ENCODE data around the gene NXPH4.

NXPH4 gene

GRCh38 chr12:57240926-57241401 lies 24.4 kb downstream of the NXPH4 start:
- Histone ChIP-seq H3K9ac (ENCODE audit: low read length in 5 of 5) (no peak overlapping the region), H3K27me3 (ENCODE audit: control insufficient read depth in 5 of 5, insufficient read depth in 4 of 5, low read length in 5 of 5) (peaks cover 48 to 75% (median 70%) of the 10 kb centered on the region in 5 donors), H3K4me3 (ENCODE audit: low read depth in 1 of 5, low read length in 5 of 5) (peak overlapping the region in 4 of 5 donors; percentile 53 to 70 (median 60)), H3K27ac (ENCODE audit: low read depth, low read length) (no peak overlapping the region), H3K4me1 (ENCODE audit: control insufficient read depth in 5 of 5, insufficient read depth in 5 of 5, low read length in 5 of 5) (peaks cover 4 to 66% (median 63%) of the 10 kb centered on the region in 5 donors), H3K9me3 (ENCODE audit: control insufficient read depth in 5 of 5, low read length in 5 of 5) (no peaks in the 10 kb centered on the region), H3K36me3 (ENCODE audit: control insufficient read depth in 5 of 5, insufficient read depth in 5 of 5, low read length in 5 of 5) (no peaks in the 10 kb centered on the region)

GRCh38 chr12:57241402-57242310 lies 25.1 kb downstream of the NXPH4 start:
- Histone ChIP-seq H3K27me3 (ENCODE audit: control insufficient read depth in 5 of 5, insufficient read depth in 4 of 5, low read length in 5 of 5) (peaks cover 41 to 69% (median 63%) of the 10 kb centered on the region in 5 donors), H3K9ac (ENCODE audit: low read length in 5 of 5) (no peak overlapping the region), H3K9me3 (ENCODE audit: control insufficient read depth in 5 of 5, low read length in 5 of 5) (no peaks in the 10 kb centered on the region), H3K4me1 (ENCODE audit: control insufficient read depth in 5 of 5, insufficient read depth in 5 of 5, low read length in 5 of 5) (peaks cover 4 to 66% (median 63%) of the 10 kb centered on the region in 5 donors), H3K4me3 (ENCODE audit: low read depth in 1 of 5, low read length in 5 of 5) (no peak overlapping the region), H3K36me3 (ENCODE audit: control insufficient read depth in 5 of 5, insufficient read depth in 5 of 5, low read length in 5 of 5) (no peaks in the 10 kb centered on the region), H3K27ac (ENCODE audit: low read depth, low read length) (no peak overlapping the region)

- Histone ChIP-seq H3K27ac (ENCODE audit: low read depth, low read length) (no peak overlapping the region), H3K36me3 (ENCODE audit: control insufficient read depth in 5 of 5, insufficient read depth in 5 of 5, low read length in 5 of 5) (no peaks in the 10 kb centered on the region), H3K9me3 (ENCODE audit: control insufficient read depth in 5 of 5, low read length in 5 of 5) (no peaks in the 10 kb centered on the region), H3K9ac (ENCODE audit: low read length in 5 of 5) (no peak overlapping the region), H3K4me3 (ENCODE audit: low read depth in 1 of 5, low read length in 5 of 5) (peak overlapping the region in 1 of 5 donors; percentile 48), H3K27me3 (ENCODE audit: control insufficient read depth in 5 of 5, insufficient read depth in 4 of 5, low read length in 5 of 5) (peaks cover 35 to 62% (median 57%) of the 10 kb centered on the region in 5 donors), H3K4me1 (ENCODE audit: control insufficient read depth in 5 of 5, insufficient read depth in 5 of 5, low read length in 5 of 5) (peaks cover 4 to 66% (median 60%) of the 10 kb centered on the region in 5 donors)
These were observed 25.7 kb downstream of the NXPH4 start for GRCh38 chr12:57242329-57242690.

GRCh38 chr12:57242691-57243454 lies 26.3 kb downstream of the NXPH4 start:
- H3K9me3 ChIP-seq (ENCODE audit: control insufficient read depth in 5 of 5, low read length in 5 of 5): no peaks in the 10 kb centered on the region
- H3K4me3 ChIP-seq (ENCODE audit: low read depth in 1 of 5, low read length in 5 of 5): peak overlapping the region in 3 of 5 donors; percentile 11 to 49 (median 48)
- H3K27me3 ChIP-seq (ENCODE audit: control insufficient read depth in 5 of 5, insufficient read depth in 4 of 5, low read length in 5 of 5): peaks cover 30 to 56% (median 52%) of the 10 kb centered on the region in 5 donors
- H3K36me3 ChIP-seq (ENCODE audit: control insufficient read depth in 5 of 5, insufficient read depth in 5 of 5, low read length in 5 of 5): no peaks in the 10 kb centered on the region
- H3K9ac ChIP-seq (ENCODE audit: low read length in 5 of 5): no peak overlapping the region
- H3K4me1 ChIP-seq (ENCODE audit: control insufficient read depth in 5 of 5, insufficient read depth in 5 of 5, low read length in 5 of 5): peaks cover 4 to 62% (median 54%) of the 10 kb centered on the region in 5 donors
- no peak overlapping the region for H3K27ac ChIP-seq (ENCODE audit: low read depth, low read length)

GRCh38 chr12:57243521-57244311 lies 27.1 kb downstream of the NXPH4 start:
- Histone ChIP-seq H3K4me3 (ENCODE audit: low read depth in 1 of 5, low read length in 5 of 5) (peak overlapping the region in 2 of 5 donors; percentile 32 to 48), H3K36me3 (ENCODE audit: control insufficient read depth in 5 of 5, insufficient read depth in 5 of 5, low read length in 5 of 5) (no peaks in the 10 kb centered on the region), H3K4me1 (ENCODE audit: control insufficient read depth in 5 of 5, insufficient read depth in 5 of 5, low read length in 5 of 5) (peaks cover 4 to 57% (median 46%) of the 10 kb centered on the region in 5 donors), H3K27ac (ENCODE audit: low read depth, low read length) (no peak overlapping the region), H3K9ac (ENCODE audit: low read length in 5 of 5) (peak overlapping the region in 2 of 5 donors; percentile 14 to 19), H3K9me3 (ENCODE audit: control insufficient read depth in 5 of 5, low read length in 5 of 5) (no peaks in the 10 kb centered on the region), H3K27me3 (ENCODE audit: control insufficient read depth in 5 of 5, insufficient read depth in 4 of 5, low read length in 5 of 5) (peaks cover 30 to 52% (median 49%) of the 10 kb centered on the region in 5 donors)

GRCh38 chr12:57244312-57244696 lies 27.7 kb downstream of the NXPH4 start:
- Histone ChIP-seq H3K4me3 (ENCODE audit: low read depth in 1 of 5, low read length in 5 of 5) (no peak overlapping the region), H3K27ac (ENCODE audit: low read depth, low read length) (no peak overlapping the region), H3K4me1 (ENCODE audit: control insufficient read depth in 5 of 5, insufficient read depth in 5 of 5, low read length in 5 of 5) (peaks cover 1 to 51% (median 41%) of the 10 kb centered on the region in 5 donors), H3K9ac (ENCODE audit: low read length in 5 of 5) (no peak overlapping the region), H3K36me3 (ENCODE audit: control insufficient read depth in 5 of 5, insufficient read depth in 5 of 5, low read length in 5 of 5) (no peaks in the 10 kb centered on the region), H3K27me3 (ENCODE audit: control insufficient read depth in 5 of 5, insufficient read depth in 4 of 5, low read length in 5 of 5) (peaks cover 30 to 52% (median 49%) of the 10 kb centered on the region in 5 donors), H3K9me3 (ENCODE audit: control insufficient read depth in 5 of 5, low read length in 5 of 5) (no peaks in the 10 kb centered on the region)

- no peak overlapping the region for H3K4me3 ChIP-seq (ENCODE audit: low read depth in 1 of 5, low read length in 5 of 5)
- H3K4me1 ChIP-seq (ENCODE audit: control insufficient read depth in 5 of 5, insufficient read depth in 5 of 5, low read length in 5 of 5): peaks cover 0 to 25% (median 19%) of the 10 kb centered on the region in 5 donors
- H3K9me3 ChIP-seq (ENCODE audit: control insufficient read depth in 5 of 5, low read length in 5 of 5): no peaks in the 10 kb centered on the region
- H3K9ac ChIP-seq (ENCODE audit: low read length in 5 of 5): no peak overlapping the region
- H3K27ac ChIP-seq (ENCODE audit: low read depth, low read length): no peak overlapping the region
- peaks cover 6 to 31% (median 25%) of the 10 kb centered on the region in 5 donors for H3K27me3 ChIP-seq (ENCODE audit: control insufficient read depth in 5 of 5, insufficient read depth in 4 of 5, low read length in 5 of 5)
- no peaks in the 10 kb centered on the region for H3K36me3 ChIP-seq (ENCODE audit: control insufficient read depth in 5 of 5, insufficient read depth in 5 of 5, low read length in 5 of 5)
These were observed 30.4 kb downstream of the NXPH4 start for GRCh38 chr12:57247041-57247440.

- H3K4me3 ChIP-seq (ENCODE audit: low read depth in 1 of 5, low read length in 5 of 5): peak overlapping the region in 3 of 5 donors; percentile 4 to 37 (median 27)
- H3K27ac ChIP-seq (ENCODE audit: low read depth, low read length): no peak overlapping the region
- H3K9me3 ChIP-seq (ENCODE audit: control insufficient read depth in 5 of 5, low read length in 5 of 5): no peaks in the 10 kb centered on the region
- peak overlapping the region in 1 of 5 donors; percentile 11 for H3K9ac ChIP-seq (ENCODE audit: low read length in 5 of 5)
- peaks cover 0 to 4% (median 0%) of the 10 kb centered on the region in 5 donors for H3K4me1 ChIP-seq (ENCODE audit: control insufficient read depth in 5 of 5, insufficient read depth in 5 of 5, low read length in 5 of 5)
- H3K27me3 ChIP-seq (ENCODE audit: control insufficient read depth in 5 of 5, insufficient read depth in 4 of 5, low read length in 5 of 5): peaks cover 3 to 14% (median 8%) of the 10 kb centered on the region in 5 donors
- H3K36me3 ChIP-seq (ENCODE audit: control insufficient read depth in 5 of 5, insufficient read depth in 5 of 5, low read length in 5 of 5): peaks cover 0 to 4% (median 0%) of the 10 kb centered on the region in 5 donors
These were observed 32.5 kb downstream of the NXPH4 start for GRCh38 chr12:57248934-57249742.

- no peak overlapping the region for H3K27ac ChIP-seq (ENCODE audit: low read depth, low read length)
- peaks cover 0 to 4% (median 3%) of the 10 kb centered on the region in 5 donors for H3K27me3 ChIP-seq (ENCODE audit: control insufficient read depth in 5 of 5, insufficient read depth in 4 of 5, low read length in 5 of 5)
- peaks cover 0 to 3% (median 0%) of the 10 kb centered on the region in 5 donors for H3K4me1 ChIP-seq (ENCODE audit: control insufficient read depth in 5 of 5, insufficient read depth in 5 of 5, low read length in 5 of 5)
- H3K9ac ChIP-seq (ENCODE audit: low read length in 5 of 5): no peak overlapping the region
- no peak overlapping the region for H3K4me3 ChIP-seq (ENCODE audit: low read depth in 1 of 5, low read length in 5 of 5)
- no peaks in the 10 kb centered on the region for H3K9me3 ChIP-seq (ENCODE audit: control insufficient read depth in 5 of 5, low read length in 5 of 5)
- peaks cover 4 to 16% (median 12%) of the 10 kb centered on the region in 5 donors for H3K36me3 ChIP-seq (ENCODE audit: control insufficient read depth in 5 of 5, insufficient read depth in 5 of 5, low read length in 5 of 5)
These were observed 33.9 kb downstream of the NXPH4 start for GRCh38 chr12:57250541-57250940.
